Activated CD4-positive, alpha-beta T cell treated with anti-CD3 and anti-CD28 coated beads, Interleukin-2, Interleukin-6, amounts not matched to agents 100 ng/mL and 50 ng/mL, durations not matched to agents 16 hours and 8 hours (primary cell): ENCODE data around the gene ZFYVE28.
"Not testable (repeated sequence)": the region's sequence is repeated elsewhere in the genome, so short reads cannot be mapped to it uniquely, and the experiment has no call there.

ENCODE experiments used
- DNase-seq: peaks from one replicate; pipeline ENCODE4 v3.0.0-alpha.2; 2020

ZFYVE28 gene

GRCh38 chr4:2241003-2241402, 177.4 kb downstream of the ZFYVE28 start:
- peak; percentile 20 for DNase-seq

- no peak for DNase-seq
These were observed 181.3 kb downstream of the ZFYVE28 start for GRCh38 chr4:2236944-2237666.

GRCh38 chr4:2231082-2231481, 187.4 kb downstream of the ZFYVE28 start:
- no peak for DNase-seq

GRCh38 chr4:2226261-2226660, 192.2 kb downstream of the ZFYVE28 start:
- no peak for DNase-seq

DNA sequence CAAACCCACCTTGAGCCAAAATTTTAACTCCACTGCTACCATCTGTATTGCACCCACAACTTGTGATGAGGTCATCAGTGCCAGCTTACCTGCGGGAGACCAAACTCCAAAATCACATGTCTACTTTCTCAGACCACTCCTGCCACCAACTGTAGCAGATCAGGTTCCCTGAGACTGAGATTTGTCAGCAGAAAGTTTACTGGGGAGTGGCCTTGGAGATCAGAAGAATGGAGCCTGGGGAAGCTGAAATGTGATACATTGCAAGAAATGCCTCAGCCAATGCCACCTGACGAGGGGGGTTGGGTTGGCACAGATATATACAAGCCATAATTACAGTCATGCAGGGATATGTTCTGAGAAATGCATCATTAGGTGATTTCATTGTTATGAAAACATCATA, 195.6 kb downstream of the ZFYVE28 start:
- no peak for DNase-seq

- not testable (repeated sequence) for DNase-seq
These were observed 197.1 kb downstream of the ZFYVE28 start for GRCh38 chr4:2221378-2221777.

GRCh38 chr4:2220016-2220630, 198.3 kb downstream of the ZFYVE28 start:
- peak; percentile 82 for DNase-seq
